ENCODE results near the gene IRF3.
A peak's percentile ranks its signal among the peaks of the same experiment; 100 is the strongest.

The IRF3 gene

DNA sequence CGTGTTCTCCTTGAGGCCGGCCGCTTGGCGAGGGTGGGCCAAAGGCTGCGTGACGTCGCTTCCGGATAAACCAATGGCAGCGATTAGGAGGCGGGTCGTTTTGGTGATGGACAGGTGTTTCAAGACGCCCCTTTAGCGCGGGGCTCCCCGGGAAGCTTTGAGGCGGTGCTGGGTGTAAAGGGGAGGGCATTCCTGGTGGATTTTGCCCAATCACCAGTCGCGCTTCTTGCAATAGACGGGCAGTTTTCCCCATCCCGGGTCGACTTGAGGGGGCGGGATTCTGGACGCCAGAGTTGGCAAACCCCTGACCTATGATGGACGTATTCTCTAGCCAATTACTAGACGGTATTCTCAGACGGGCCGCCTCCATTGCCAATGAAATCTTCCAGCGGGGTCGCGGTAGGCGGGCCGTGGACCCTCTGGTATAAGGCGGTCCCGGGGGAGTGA lies 11.2 kb upstream of the IRF3 start:
- peak; percentile 100 for DNase-seq (ENCODE audit: low read depth, low spot score)

DNA sequence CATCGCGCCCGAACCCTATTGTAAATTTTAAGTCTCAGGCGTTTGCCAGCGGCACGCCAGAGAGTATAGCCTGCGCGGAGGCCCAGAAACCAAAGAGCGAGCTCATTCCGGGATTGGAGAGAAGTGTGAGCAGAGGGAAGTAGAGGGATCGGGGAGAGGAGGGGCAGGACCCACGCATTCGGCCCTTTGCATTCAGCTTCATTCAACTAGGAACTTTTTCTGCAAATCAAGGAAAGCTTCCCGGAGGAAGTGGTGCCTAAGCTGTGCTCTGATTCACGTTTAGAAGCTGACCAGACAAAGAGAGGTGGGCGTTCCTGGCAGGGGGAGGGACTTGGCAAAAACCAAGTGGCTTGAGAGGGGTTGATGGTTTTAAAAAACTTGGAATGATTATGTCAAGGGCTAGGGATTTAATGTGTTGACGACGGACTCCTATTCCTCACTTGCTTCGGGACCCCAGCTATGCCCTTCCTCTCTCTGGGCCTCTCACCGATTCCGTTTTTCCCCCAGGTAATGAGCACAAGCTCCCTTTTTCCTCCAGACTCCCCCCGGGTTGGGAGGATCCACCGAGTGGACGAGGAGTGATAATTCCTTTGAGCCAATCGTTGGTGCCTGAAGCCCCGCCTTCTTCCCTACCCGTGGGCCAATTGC lies 10.6 kb upstream of the IRF3 start:
- peak overlapping the region; percentile 54 for H3K4me3 ChIP-seq (ENCODE audit: low read length)

More for the DNA sequence above, 11.2 kb upstream of the IRF3 start:
- peak overlapping the region; percentile 94 for H3K4me3 ChIP-seq (ENCODE audit: low read length)

DNA sequence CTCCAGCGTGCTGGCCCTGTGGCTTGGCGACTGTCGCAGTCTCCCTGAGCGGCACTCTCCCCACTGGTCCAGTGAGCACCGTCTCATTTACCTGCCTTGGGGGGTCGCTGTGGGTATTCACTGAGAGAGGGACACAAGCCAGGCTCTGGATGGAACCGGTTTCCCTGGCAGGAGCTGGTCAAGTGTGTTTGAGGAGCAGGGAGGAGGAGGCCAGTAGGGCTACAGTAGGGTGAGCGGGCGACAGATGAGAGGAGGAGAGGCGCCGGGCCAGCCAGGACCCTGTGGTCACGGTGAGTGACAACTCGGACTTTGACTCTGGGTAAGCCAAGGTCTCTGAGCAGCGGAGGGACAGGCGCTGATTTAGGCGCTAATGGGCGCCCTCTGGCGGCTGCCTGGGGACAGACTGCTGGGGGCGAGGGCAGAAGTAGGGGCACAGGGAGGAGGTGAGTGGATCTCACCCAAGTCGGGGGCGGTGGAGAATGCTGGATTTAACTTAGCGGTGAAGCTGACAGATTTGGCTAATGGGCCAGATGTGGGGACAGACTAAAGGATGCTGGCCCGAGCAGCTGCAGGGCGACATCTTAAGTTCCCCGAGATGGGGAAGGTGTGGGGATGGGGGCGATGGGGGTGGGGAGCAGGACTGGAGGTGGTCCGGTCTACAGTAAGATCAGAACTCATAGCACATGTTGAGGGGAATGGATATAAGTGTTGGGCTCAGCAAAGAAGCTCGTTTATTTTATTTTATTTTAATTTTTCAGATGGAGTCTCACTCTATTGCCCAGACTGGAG lies 6.7 kb upstream of the IRF3 start:
- DNase-seq (ENCODE audit: low read depth, low spot score), result no peak
- H3K4me3 ChIP-seq (ENCODE audit: low read length), result no peak overlapping the region

More for the DNA sequence above, 10.6 kb upstream of the IRF3 start:
- DNase-seq (ENCODE audit: low read depth, low spot score), result peak; percentile 86

GRCh38 chr19:49669516-49669915 lies 3.9 kb upstream of the IRF3 start:
- H3K4me3 ChIP-seq (ENCODE audit: low read length), result no peak overlapping the region

GRCh38 chr19:49667473-49667872 lies 1.8 kb upstream of the IRF3 start:
- H3K4me3 ChIP-seq (ENCODE audit: low read length), result no peak overlapping the region
- no peak for DNase-seq (ENCODE audit: low read depth, low spot score)

More at GRCh38 chr19:49669516-49669915, 3.9 kb upstream of the IRF3 start:
- DNase-seq (ENCODE audit: low read depth, low spot score), result no peak

DNA sequence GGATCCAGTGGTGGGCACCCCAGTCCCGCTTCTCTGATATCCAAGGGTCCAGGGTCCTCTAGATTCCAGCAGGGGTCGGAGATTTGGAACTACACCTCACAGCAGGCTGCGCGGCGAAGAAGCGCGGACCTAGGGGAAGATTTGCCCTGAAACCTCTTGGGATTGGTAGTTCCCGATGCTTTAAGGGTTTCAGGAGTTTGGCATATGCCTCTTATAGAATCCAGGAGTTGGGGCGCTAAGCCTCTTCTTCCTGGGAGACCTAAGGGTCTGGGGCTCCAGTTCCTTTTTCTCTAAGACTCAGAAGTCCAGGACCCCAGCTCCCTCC lies 425 bp upstream of the IRF3 start:
- DNase-seq (ENCODE audit: low read depth, low spot score), result no peak
- peak overlapping the region; percentile 96 for H3K4me3 ChIP-seq (ENCODE audit: low read length)

GRCh38 chr19:49665036-49665350 lies 664 bp downstream of the IRF3 start:
- H3K4me3 ChIP-seq (ENCODE audit: low read length), result peak overlapping the region; percentile 96
- no peak for DNase-seq (ENCODE audit: low read depth, low spot score)

DNA sequence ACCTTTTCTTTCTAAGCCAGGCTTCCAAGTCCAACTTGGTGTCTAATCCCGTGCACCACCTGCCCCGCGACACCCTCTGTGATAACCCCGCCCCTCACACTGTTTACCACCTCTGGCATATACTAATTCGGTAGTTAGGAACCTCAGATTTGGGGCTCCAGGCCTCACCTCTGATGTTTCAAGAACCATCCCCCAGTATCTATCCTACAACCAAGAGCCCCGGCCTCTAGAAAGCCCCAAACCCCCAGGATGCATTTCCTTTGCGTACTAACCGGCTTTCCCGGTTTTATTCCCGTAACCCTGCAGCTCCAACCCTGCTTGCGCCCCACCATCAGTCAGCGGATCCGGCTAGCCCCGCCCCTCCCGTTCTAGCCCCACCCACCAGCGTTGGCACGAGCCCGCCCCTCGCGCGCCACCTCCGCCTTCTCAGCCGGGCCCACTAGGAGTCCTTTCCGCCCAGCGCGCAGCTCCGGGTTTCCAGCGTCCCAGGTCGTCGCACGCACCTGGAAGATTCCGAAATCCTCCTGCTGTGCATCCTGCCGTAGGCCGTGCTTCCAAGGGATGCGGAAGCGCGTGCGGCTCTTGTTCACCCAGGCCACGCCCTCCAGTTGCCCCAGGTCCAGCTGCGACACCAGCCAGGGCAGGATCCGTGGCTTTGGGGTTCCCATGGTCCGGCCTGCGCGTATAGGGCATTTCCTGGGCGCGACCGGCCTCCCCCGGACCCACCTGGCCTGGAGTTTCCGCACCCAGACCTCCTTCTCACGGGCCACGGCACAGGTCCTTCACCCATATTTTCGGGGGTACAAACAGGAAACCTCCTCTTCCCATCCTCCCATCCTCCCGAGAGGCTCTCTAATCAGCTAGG lies 1.3 kb downstream of the IRF3 start:
- peak; percentile 65 for DNase-seq (ENCODE audit: low read depth, low spot score)
- peak overlapping the region; percentile 96 for H3K4me3 ChIP-seq (ENCODE audit: low read length)

GRCh38 chr19:49663224-49663623 lies 2.4 kb downstream of the IRF3 start:
- no peak overlapping the region for H3K4me3 ChIP-seq (ENCODE audit: low read length)
- no peak for DNase-seq (ENCODE audit: low read depth, low spot score)

DNA sequence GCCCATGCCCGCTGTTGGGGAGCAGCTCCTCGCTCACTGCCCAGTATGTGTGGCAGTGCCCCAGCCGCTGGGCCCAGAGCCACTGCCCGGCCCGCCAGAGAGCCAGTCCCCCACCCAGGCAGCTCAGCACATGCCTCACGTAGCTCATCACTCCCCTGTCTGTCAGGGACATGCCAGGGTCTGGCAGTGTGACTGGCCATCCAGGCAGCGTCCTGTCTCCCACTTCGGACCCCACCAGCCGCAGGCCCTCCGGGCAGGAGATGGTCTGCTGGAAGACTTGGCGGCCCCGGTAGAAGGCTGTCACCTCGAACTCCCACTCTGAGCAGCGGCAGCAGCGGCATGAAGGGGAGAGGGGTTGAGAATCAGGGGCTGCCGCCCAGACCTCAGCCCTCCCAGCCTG lies 3.6 kb downstream of the IRF3 start:
- no peak overlapping the region for H3K4me3 ChIP-seq (ENCODE audit: low read length)
- no peak for DNase-seq (ENCODE audit: low read depth, low spot score)

GRCh38 chr19:49660338-49660961 lies 5.2 kb downstream of the IRF3 start:
- H3K4me3 ChIP-seq (ENCODE audit: low read length), result no peak overlapping the region
- DNase-seq (ENCODE audit: low read depth, low spot score), result no peak

GRCh38 chr19:49658566-49659442 lies 6.9 kb downstream of the IRF3 start:
- no peak overlapping the region for H3K4me3 ChIP-seq (ENCODE audit: low read length)
- no peak for DNase-seq (ENCODE audit: low read depth, low spot score)

GRCh38 chr19:49658139-49658517 lies 7.5 kb downstream of the IRF3 start:
- no peak overlapping the region for H3K4me3 ChIP-seq (ENCODE audit: low read length)
- DNase-seq (ENCODE audit: low read depth, low spot score), result no peak

GRCh38 chr19:49657493-49658138 lies 8.0 kb downstream of the IRF3 start:
- no peak for DNase-seq (ENCODE audit: low read depth, low spot score)
- no peak overlapping the region for H3K4me3 ChIP-seq (ENCODE audit: low read length)

- no peak for DNase-seq (ENCODE audit: low read depth, low spot score)
These were observed 9.1 kb downstream of the IRF3 start for GRCh38 chr19:49656456-49657109.

DNA sequence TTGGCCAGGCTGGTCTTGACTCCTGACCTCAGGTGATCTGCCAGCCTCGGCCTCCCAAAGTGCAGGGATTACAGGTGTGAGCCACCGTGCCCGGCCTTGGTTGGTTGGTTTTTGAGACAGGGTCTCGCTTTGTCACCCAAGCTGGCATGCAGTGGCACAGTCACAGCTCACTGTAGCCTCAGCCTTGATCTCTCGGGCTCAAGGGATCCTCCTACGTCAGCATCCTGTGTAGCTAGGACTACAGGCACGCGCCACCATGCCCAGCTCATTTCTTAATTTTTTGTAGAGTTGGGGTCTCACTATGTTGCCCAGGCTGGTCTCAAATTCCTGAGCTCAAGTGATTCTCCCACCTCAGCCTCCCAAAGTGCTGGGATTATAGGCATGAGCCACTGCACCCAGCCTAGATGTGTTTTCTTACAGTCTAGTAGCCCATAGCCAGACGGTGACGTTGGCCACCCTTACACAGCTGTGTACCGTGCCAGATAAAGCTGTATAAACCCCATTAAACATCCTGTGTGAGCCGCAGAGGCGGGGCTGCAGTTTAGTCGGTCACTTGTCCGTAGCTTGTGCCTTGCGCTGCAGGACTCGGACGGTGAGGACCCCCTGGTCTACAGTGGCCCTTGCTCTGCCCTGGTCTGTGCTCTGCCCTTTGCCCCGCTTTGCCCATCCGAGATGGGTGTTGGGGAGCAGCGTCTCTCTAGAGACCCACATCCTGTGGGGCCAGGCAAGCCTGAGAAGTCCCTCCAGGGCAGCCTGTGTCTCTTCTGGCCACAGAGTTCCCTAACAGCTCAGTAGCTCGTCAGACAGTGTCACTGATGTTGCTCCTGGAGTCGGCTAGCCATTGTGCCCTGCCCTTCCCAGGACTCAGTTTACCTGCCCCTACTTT lies 9.8 kb downstream of the IRF3 start:
- no peak for DNase-seq (ENCODE audit: low read depth, low spot score)
- H3K4me3 ChIP-seq (ENCODE audit: low read length), result no peak overlapping the region

More at GRCh38 chr19:49656456-49657109, 9.1 kb downstream of the IRF3 start:
- H3K4me3 ChIP-seq (ENCODE audit: low read length), result no peak overlapping the region

DNA sequence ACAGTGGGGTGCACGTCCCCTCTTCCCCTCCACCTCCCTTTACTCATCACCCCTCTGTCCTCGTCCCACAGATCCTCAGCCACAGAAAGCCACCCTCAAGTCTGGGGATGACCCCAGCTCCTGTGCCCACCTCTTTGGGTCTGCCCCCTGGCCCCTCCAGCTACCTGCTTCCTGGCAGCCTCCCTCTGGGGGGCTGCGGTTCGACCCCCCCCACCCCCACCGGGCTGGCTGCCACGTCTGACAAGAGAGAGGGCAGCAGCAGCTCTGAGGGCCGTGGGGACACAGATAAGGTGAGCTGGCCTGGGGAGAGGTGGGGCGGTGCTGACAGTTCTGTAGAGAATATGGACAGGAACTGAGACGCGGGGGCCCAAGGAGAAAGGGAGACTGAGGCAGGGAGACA lies 11.1 kb downstream of the IRF3 start:
- no peak overlapping the region for H3K4me3 ChIP-seq (ENCODE audit: low read length)
- DNase-seq (ENCODE audit: low read depth, low spot score), result no peak
